ENCODE measurements around the gene CCNY.

- TF ChIP-seq TAF1 (IDR thresholded peaks at IDR 0.05; ENCODE audit: low read depth, low read length): no peak
- no peak for TF ChIP-seq POLR2AphosphoS5 (IDR thresholded peaks at IDR 0.05; ENCODE audit: low read depth, low read length)
- no peak for TF ChIP-seq PAX5 (IDR thresholded peaks at IDR 0.05; ENCODE audit: insufficient read depth, low read length, severe bottlenecking)
- no peak for TF ChIP-seq POLR2A (IDR thresholded peaks at IDR 0.05; ENCODE audit: low read depth, low read length)
- no peak for TF ChIP-seq POU2F2 (IDR thresholded peaks at IDR 0.05; ENCODE audit: low read depth, low read length)
Measured at GRCh38 chr10:35340975-35341374, 4.7 kb downstream of the CCNY start.

Measured in GM12891 (cell line).